ENCODE results near the gene BDH1.
"Not testable (repeated sequence)": the region's sequence is repeated elsewhere in the genome, so short reads cannot be mapped to it uniquely, and the experiment has no call there.

BDH1 gene

DNA sequence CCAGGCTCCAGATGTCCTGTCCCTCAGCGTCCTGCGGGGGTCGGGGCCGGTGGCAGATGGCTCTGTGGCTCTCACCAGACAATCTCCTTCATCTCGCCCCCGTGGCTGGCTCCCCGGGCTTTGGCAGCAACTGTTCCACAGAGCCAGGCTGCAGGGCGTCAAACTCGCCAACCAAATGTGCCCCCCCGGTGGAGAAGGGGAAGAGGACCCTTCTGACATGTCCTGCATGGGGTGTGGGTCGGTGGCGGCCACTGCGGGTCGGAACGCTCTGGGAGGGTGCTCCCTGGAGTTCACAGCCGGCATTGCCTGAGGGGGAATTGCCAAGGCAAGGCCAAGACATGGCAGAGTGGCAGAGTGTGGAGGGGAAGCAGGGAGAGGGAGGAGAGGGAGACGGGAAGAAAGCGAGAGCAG lies 36.0 kb downstream of the BDH1 start:
- no peak overlapping the region for H4K8ac ChIP-seq (ENCODE audit: low read depth, low read length)
- no CpG with 5 or more reads among the region's 18 CpGs for WGBS (ENCODE audit: extremely low coverage, insufficient coverage, low lambda C conversion rate)
- no peak overlapping the region for H3K4me2 ChIP-seq (ENCODE audit: low read length)
- no peaks in the 10 kb centered on the region for H3K36me3 ChIP-seq (ENCODE audit: control insufficient read depth, insufficient read depth, low read length)
- H3K4me1 ChIP-seq (ENCODE audit: control insufficient read depth, low read depth, low read length), result peaks cover 4% of the 10 kb centered on the region
- H2AK5ac ChIP-seq (ENCODE audit: low read length), result no peak overlapping the region
- no peak overlapping the region for H3K9ac ChIP-seq (ENCODE audit: low read length)
- H3K27me3 ChIP-seq (ENCODE audit: insufficient read depth, low read length, poor library complexity), result no peaks in the 10 kb centered on the region
- no peaks in the 10 kb centered on the region for H3K79me2 ChIP-seq (ENCODE audit: control insufficient read depth, insufficient read depth, low read length)
- no peak overlapping the region for H3K27ac ChIP-seq (ENCODE audit: low read depth, low read length)
- no peak overlapping the region for H3K56ac ChIP-seq (ENCODE audit: low read length)
- H4K5ac ChIP-seq (ENCODE audit: low read length), result no peak overlapping the region
- no peaks in the 10 kb centered on the region for H3K79me1 ChIP-seq (ENCODE audit: low read length)
- no peak overlapping the region for H2BK15ac ChIP-seq (replicated peaks; ENCODE audit: low read depth)
- H3K23ac ChIP-seq (ENCODE audit: low read length), result no peak overlapping the region
- no peak overlapping the region for H3K18ac ChIP-seq (ENCODE audit: low read length)
- no peak overlapping the region for H2BK120ac ChIP-seq (ENCODE audit: low read depth, low read length)
- no peak overlapping the region for H2BK5ac ChIP-seq (ENCODE audit: low read length)
- H3K4me3 ChIP-seq (ENCODE audit: low read length), result no peak overlapping the region
- DNase-seq, result peak; percentile 60
- H3K4ac ChIP-seq (ENCODE audit: low read depth, low read length), result no peak overlapping the region

DNA sequence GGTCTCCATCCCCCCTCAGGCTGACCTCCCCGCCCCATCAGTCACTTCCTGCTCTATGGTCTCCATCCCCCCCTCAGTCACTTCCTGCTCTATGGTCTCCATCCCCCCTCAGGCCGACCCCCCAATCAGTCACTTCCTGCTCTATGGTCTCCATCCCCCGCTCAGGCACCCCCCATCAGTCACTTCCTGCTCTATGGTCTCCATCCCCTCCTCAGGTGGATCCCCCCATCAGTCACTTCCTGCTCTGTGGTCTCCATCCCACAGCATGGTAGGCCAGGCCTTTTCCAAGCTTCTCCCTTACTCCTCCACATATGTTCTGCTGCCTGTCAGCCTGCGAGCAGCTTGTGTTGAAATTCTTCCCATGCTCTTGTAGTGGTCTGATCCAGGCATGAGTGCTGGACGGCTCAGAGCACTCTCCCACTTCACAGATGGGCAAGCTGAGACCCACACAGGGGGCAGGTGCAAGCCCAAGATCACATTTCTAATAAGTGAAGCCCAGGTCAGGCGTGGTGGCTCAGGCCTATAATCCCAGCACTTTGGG lies 36.8 kb downstream of the BDH1 start:
- H3K27ac ChIP-seq (ENCODE audit: low read depth, low read length), result no peak overlapping the region
- H2BK15ac ChIP-seq (replicated peaks; ENCODE audit: low read depth), result no peak overlapping the region
- no peak overlapping the region for H2BK120ac ChIP-seq (ENCODE audit: low read depth, low read length)
- no peak overlapping the region for H3K4ac ChIP-seq (ENCODE audit: low read depth, low read length)
- H3K79me2 ChIP-seq (ENCODE audit: control insufficient read depth, insufficient read depth, low read length), result no peaks in the 10 kb centered on the region
- H3K27me3 ChIP-seq (ENCODE audit: insufficient read depth, low read length, poor library complexity), result no peaks in the 10 kb centered on the region
- no peak overlapping the region for H4K5ac ChIP-seq (ENCODE audit: low read length)
- no peak overlapping the region for H3K4me3 ChIP-seq (ENCODE audit: low read length)
- no peak overlapping the region for H3K4me2 ChIP-seq (ENCODE audit: low read length)
- WGBS (ENCODE audit: extremely low coverage, insufficient coverage, low lambda C conversion rate), result no CpG with 5 or more reads among the region's 6 CpGs
- H2BK5ac ChIP-seq (ENCODE audit: low read length), result no peak overlapping the region
- no peak overlapping the region for H3K9ac ChIP-seq (ENCODE audit: low read length)
- H3K23ac ChIP-seq (ENCODE audit: low read length), result no peak overlapping the region
- DNase-seq, result no peak
- H3K18ac ChIP-seq (ENCODE audit: low read length), result no peak overlapping the region
- H3K4me1 ChIP-seq (ENCODE audit: control insufficient read depth, low read depth, low read length), result peaks cover 4% of the 10 kb centered on the region
- no peak overlapping the region for H4K8ac ChIP-seq (ENCODE audit: low read depth, low read length)
- no peak overlapping the region for H3K56ac ChIP-seq (ENCODE audit: low read length)
- no peaks in the 10 kb centered on the region for H3K79me1 ChIP-seq (ENCODE audit: low read length)
- H3K36me3 ChIP-seq (ENCODE audit: control insufficient read depth, insufficient read depth, low read length), result no peaks in the 10 kb centered on the region
- H2AK5ac ChIP-seq (ENCODE audit: low read length), result peak overlapping the region; percentile 48

DNA sequence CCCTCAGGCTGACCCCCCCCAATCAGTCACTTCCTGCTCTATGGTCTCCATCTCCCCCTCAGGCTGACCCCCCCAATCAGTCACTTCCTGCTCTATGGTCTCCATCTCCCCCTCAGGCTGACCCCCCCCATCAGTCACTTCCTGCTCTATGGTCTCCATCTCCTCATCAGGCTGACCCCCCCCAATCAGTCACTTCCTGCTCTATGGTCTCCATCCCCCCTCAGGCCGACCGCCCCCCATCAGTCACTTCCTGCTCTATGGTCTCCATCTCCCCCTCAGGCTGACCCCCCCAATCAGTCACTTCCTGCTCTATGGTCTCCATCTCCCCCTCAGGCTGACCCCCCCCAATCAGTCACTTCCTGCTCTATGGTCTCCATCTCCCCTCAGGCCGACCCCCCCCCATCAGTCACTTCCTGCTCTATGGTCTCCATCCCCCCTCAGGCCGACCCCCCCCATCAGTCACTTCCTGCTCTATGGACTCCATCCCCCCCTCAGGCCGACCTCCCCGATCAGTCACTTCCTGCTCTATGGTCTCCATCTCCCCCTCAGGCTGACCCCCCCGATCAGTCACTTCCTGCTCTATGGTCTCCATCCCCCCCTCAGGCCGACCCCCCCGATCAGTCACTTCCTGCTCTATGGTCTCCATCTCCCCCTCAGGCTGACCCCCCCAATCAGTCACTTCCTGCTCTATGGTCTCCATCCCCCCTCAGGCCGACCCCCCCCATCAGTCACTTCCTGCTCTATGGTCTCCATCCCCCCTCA lies 37.7 kb downstream of the BDH1 start:
- not testable (repeated sequence) for H3K18ac ChIP-seq (ENCODE audit: low read length); H2AK5ac ChIP-seq (ENCODE audit: low read length); H4K5ac ChIP-seq (ENCODE audit: low read length); H3K79me2 ChIP-seq (ENCODE audit: control insufficient read depth, insufficient read depth, low read length); H2BK5ac ChIP-seq (ENCODE audit: low read length); H3K27me3 ChIP-seq (ENCODE audit: insufficient read depth, low read length, poor library complexity); H3K4ac ChIP-seq (ENCODE audit: low read depth, low read length); H3K36me3 ChIP-seq (ENCODE audit: control insufficient read depth, insufficient read depth, low read length); H3K9ac ChIP-seq (ENCODE audit: low read length); H2BK120ac ChIP-seq (ENCODE audit: low read depth, low read length); H3K4me2 ChIP-seq (ENCODE audit: low read length); H3K4me3 ChIP-seq (ENCODE audit: low read length); H3K56ac ChIP-seq (ENCODE audit: low read length); DNase-seq; H2BK15ac ChIP-seq (replicated peaks; ENCODE audit: low read depth); H3K4me1 ChIP-seq (ENCODE audit: control insufficient read depth, low read depth, low read length); H3K79me1 ChIP-seq (ENCODE audit: low read length); H4K8ac ChIP-seq (ENCODE audit: low read depth, low read length); H3K23ac ChIP-seq (ENCODE audit: low read length); H3K27ac ChIP-seq (ENCODE audit: low read depth, low read length)
- WGBS (ENCODE audit: extremely low coverage, insufficient coverage, low lambda C conversion rate), result no CpG with 5 or more reads among the region's 10 CpGs

DNA sequence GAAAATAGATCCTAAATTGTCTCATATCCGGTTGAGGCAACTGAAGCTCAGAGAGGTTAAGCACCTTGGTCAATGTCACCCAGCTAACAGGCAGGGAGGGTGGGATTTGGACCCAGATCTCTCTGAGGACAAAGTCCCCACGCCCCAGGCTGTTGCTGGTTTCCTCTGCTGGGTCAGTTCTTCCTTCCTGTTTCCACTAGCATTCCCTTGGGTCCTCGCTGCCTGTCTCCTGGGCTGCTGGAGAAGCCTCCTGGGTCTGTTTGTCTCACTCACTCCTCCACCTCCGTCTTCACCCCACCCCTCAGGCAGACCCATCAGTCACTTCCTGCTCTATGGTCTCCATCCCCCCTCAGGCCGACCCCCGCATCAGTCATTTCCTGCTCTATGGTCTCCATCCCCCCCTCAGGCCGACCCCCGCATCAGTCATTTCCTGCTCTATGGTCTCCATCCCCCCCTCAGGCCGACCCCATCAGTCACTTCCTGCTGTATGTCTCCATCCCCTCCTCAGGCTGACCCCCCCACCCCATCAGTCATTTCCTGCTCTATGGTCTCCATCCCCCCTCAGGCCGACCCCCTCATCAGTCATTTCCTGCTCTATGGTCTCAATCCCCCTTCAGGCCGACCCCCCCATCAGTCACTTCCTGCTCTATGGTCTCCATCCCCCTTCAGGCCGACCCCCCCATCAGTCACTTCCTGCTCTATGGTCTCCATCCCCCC lies 38.7 kb downstream of the BDH1 start:
- not testable (repeated sequence) for H4K5ac ChIP-seq (ENCODE audit: low read length); H2AK5ac ChIP-seq (ENCODE audit: low read length); H3K4me2 ChIP-seq (ENCODE audit: low read length); H3K4me1 ChIP-seq (ENCODE audit: control insufficient read depth, low read depth, low read length); H2BK120ac ChIP-seq (ENCODE audit: low read depth, low read length); H3K36me3 ChIP-seq (ENCODE audit: control insufficient read depth, insufficient read depth, low read length); H2BK5ac ChIP-seq (ENCODE audit: low read length); H3K27me3 ChIP-seq (ENCODE audit: insufficient read depth, low read length, poor library complexity); H3K23ac ChIP-seq (ENCODE audit: low read length); H3K79me1 ChIP-seq (ENCODE audit: low read length); H3K4ac ChIP-seq (ENCODE audit: low read depth, low read length); H3K9ac ChIP-seq (ENCODE audit: low read length); DNase-seq; H3K18ac ChIP-seq (ENCODE audit: low read length); H4K8ac ChIP-seq (ENCODE audit: low read depth, low read length); H2BK15ac ChIP-seq (replicated peaks; ENCODE audit: low read depth); H3K27ac ChIP-seq (ENCODE audit: low read depth, low read length); H3K79me2 ChIP-seq (ENCODE audit: control insufficient read depth, insufficient read depth, low read length); H3K4me3 ChIP-seq (ENCODE audit: low read length)
- H3K56ac ChIP-seq (ENCODE audit: low read length), result peak overlapping the region; percentile 43
- no CpG with 5 or more reads among the region's 12 CpGs for WGBS (ENCODE audit: extremely low coverage, insufficient coverage, low lambda C conversion rate)

DNA sequence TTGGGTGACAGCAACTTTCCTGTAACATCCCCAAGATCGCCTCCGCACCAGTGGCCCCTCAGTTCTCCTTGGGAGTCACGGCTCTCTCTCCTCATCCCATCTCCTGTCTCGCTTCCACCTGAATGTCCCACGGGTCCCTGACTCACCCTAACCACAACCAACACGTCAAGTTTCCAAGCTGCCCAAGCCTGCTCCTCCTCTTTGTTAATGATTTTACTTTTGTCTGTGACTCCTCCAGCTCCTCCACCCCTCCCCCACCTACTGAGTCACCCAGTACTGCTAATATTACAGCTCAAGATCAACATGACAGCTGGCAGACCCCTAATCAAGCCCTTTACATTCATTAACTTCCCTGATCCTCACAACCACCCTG lies 39.3 kb downstream of the BDH1 start:
- H3K27ac ChIP-seq (ENCODE audit: low read depth, low read length), result no peak overlapping the region
- no CpG with 5 or more reads among the region's 6 CpGs for whole genome bisulfite sequencing (ENCODE audit: extremely low coverage, insufficient coverage, low lambda C conversion rate)
- DNase-seq, result peak; percentile 59

More for the DNA sequence above, 39.3 kb downstream of the BDH1 start:
- no peak overlapping the region for H3K4me2 ChIP-seq (ENCODE audit: low read length)
- no peak overlapping the region for H3K4me3 ChIP-seq (ENCODE audit: low read length)
- H3K18ac ChIP-seq (ENCODE audit: low read length), result no peak overlapping the region
- peak overlapping the region; percentile 31 for H3K56ac ChIP-seq (ENCODE audit: low read length)
- no peak overlapping the region for H2BK15ac ChIP-seq (replicated peaks; ENCODE audit: low read depth)
- no peak overlapping the region for H3K4ac ChIP-seq (ENCODE audit: low read depth, low read length)
- H3K23ac ChIP-seq (ENCODE audit: low read length), result no peak overlapping the region
- no peak overlapping the region for H4K8ac ChIP-seq (ENCODE audit: low read depth, low read length)
- no peaks in the 10 kb centered on the region for H3K36me3 ChIP-seq (ENCODE audit: control insufficient read depth, insufficient read depth, low read length)
- no peaks in the 10 kb centered on the region for H3K79me2 ChIP-seq (ENCODE audit: control insufficient read depth, insufficient read depth, low read length)
- H2BK120ac ChIP-seq (ENCODE audit: low read depth, low read length), result no peak overlapping the region
- H3K27me3 ChIP-seq (ENCODE audit: insufficient read depth, low read length, poor library complexity), result no peaks in the 10 kb centered on the region
- no peaks in the 10 kb centered on the region for H3K79me1 ChIP-seq (ENCODE audit: low read length)
- no peak overlapping the region for H2BK5ac ChIP-seq (ENCODE audit: low read length)
- no peak overlapping the region for H2AK5ac ChIP-seq (ENCODE audit: low read length)
- H3K4me1 ChIP-seq (ENCODE audit: control insufficient read depth, low read depth, low read length), result peaks cover 4% of the 10 kb centered on the region
- no peak overlapping the region for H4K5ac ChIP-seq (ENCODE audit: low read length)
- no peak overlapping the region for H3K9ac ChIP-seq (ENCODE audit: low read length)
